Thyroid gland (tissue), 4 donors: Measurements from ENCODE around the gene AMMECR1.

ENCODE experiments used
- POLR2A ChIP-seq, 2 donors: fragments of 450-650 bp; IDR thresholded peaks; one replicate each; pipeline ENCODE4 v1.6.1; 2017; ENCODE audit warnings: antibody characterized with exemption in 2 of 2, mild to moderate bottlenecking in 2 of 2, moderate library complexity in 1 of 2
- TF ChIP-seq, protein P1 (sequence below), 6 experiments: fragments of 200-600 bp in 3 of 6; fragments of 450-650 bp in 3 of 6; sonication (generic) in 3 of 6; IDR thresholded peaks; one replicate each; pipeline ENCODE4 v1.5.1; 2016 to 2019; ENCODE audit warnings: antibody characterized with exemption in 6 of 6, mild to moderate bottlenecking in 2 of 6, inconsistent platforms in 1 of 6, moderate library complexity in 1 of 6

DNA sequence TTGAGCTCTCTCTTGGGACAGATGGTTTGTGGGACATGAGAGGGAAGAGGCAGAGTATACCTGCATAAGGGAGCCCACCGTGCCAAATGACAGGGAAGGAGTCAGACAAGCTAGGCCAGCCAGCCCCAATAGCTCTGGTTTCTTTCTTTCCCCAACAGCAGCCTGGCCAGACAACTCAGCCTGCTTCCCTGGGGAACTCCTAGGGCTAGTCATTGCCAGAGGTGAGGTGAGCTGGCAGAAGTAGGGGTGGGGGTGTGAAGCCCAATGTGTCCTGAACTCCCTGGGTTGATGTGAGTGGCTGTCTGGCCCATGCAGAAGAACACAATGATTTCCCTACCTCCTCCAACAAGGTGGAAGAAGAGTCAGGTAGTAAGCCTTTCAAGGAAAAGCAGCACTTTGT lies 135.5 kb downstream of the AMMECR1 start:
- TF ChIP-seq, protein P1, sequence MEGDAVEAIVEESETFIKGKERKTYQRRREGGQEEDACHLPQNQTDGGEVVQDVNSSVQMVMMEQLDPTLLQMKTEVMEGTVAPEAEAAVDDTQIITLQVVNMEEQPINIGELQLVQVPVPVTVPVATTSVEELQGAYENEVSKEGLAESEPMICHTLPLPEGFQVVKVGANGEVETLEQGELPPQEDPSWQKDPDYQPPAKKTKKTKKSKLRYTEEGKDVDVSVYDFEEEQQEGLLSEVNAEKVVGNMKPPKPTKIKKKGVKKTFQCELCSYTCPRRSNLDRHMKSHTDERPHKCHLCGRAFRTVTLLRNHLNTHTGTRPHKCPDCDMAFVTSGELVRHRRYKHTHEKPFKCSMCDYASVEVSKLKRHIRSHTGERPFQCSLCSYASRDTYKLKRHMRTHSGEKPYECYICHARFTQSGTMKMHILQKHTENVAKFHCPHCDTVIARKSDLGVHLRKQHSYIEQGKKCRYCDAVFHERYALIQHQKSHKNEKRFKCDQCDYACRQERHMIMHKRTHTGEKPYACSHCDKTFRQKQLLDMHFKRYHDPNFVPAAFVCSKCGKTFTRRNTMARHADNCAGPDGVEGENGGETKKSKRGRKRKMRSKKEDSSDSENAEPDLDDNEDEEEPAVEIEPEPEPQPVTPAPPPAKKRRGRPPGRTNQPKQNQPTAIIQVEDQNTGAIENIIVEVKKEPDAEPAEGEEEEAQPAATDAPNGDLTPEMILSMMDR (IDR thresholded peaks at IDR 0.05), result no peak
- no peak for TF ChIP-seq POLR2A (IDR thresholded peaks at IDR 0.05)
